PC-9 (cell line): ENCODE data around the gene HNRNPU. TPM values are rescaled to one million over a fixed set of nuclear protein-coding genes. Genes with fewer than 3 reads are reported as not detected.

Experiments used
- BruUV-seq: library from RNA; stranded (reverse); fragments of 400-500 nt; replicated peaks from 2 replicates; lab custom pipeline; 2021; lab: Mats Ljungman, UMichigan
- CTCF ChIA-PET: fragments of 300-600 bp; sonication (Branson Sonifier 250); formaldehyde crosslinking; loops from one replicate; lab custom pipeline; 2022; ENCODE audit warnings: antibody characterized with exemption; lab: Charles Lee
- POLR2A ChIA-PET: fragments of 300-600 bp; sonication (Branson Sonifier 250); formaldehyde crosslinking; loops from one replicate; lab custom pipeline; 2022; ENCODE audit warnings: antibody characterized with exemption; ENCODE audit not compliant: unreplicated experiment; lab: Charles Lee
- DNase-seq, 2 experiments: peaks; one replicate each; pipeline versions ENCODE4 v3.0.0 to v3.0.0-alpha.2; 2015 to 2022; ENCODE audit warnings: mixed read lengths in 1 of 2
- H2AFZ ChIP-seq: fragments of 200-600 bp; sonication (generic); 2 replicates; pipeline ENCODE4 v1.8.1; 2017; ENCODE audit warnings: antibody characterized with exemption
- H3F3A ChIP-seq: fragments of 200-600 bp; sonication (generic); 2 replicates; pipeline ENCODE4 v1.8.1; 2017; ENCODE audit warnings: antibody characterized with exemption, mild to moderate bottlenecking, low read depth; ENCODE audit not compliant: insufficient read depth
- H3K27ac ChIP-seq: fragments of 200-600 bp; sonication (generic); 2 replicates; pipeline ENCODE4 v1.6.1; 2016; ENCODE audit warnings: mixed run types
- H3K27me3 ChIP-seq: fragments of 200-600 bp; sonication (generic); 2 replicates; pipeline ENCODE4 v1.6.1; 2016; ENCODE audit warnings: low read depth, mixed run types; ENCODE audit not compliant: insufficient read depth
- H3K36me3 ChIP-seq: fragments of 200-600 bp; sonication (generic); 2 replicates; pipeline ENCODE4 v1.6.1; 2016; ENCODE audit warnings: low read depth, mixed run types
- H3K4me1 ChIP-seq: fragments of 200-600 bp; sonication (generic); replicated peaks from 2 replicates; pipeline ENCODE4 v1.6.1; 2016; ENCODE audit warnings: mixed run types; ENCODE audit not compliant: insufficient read depth
- H3K4me2 ChIP-seq: fragments of 200-600 bp; sonication (generic); 2 replicates; pipeline ENCODE4 v1.6.1; 2017; ENCODE audit warnings: mixed run types
- H3K4me3 ChIP-seq: fragments of 200-600 bp; sonication (generic); 2 replicates; pipeline ENCODE4 v1.6.1; 2016; ENCODE audit warnings: mixed run types
- H3K79me2 ChIP-seq: fragments of 200-600 bp; sonication (generic); 2 replicates; pipeline ENCODE4 v1.6.1; 2017; ENCODE audit warnings: low read depth, mixed run types
- H3K9me2 ChIP-seq: fragments of 200-600 bp; sonication (generic); 2 replicates; pipeline ENCODE4 v1.8.1; 2017; ENCODE audit warnings: mild to moderate bottlenecking; ENCODE audit not compliant: insufficient read depth
- H3K9me3 ChIP-seq: fragments of 200-600 bp; sonication (generic); 2 replicates; pipeline ENCODE4 v1.8.1; 2016; ENCODE audit warnings: low read depth; ENCODE audit not compliant: insufficient read depth
- H4K20me1 ChIP-seq: fragments of 200-600 bp; sonication (generic); 2 replicates; pipeline ENCODE4 v1.8.1; 2017; ENCODE audit not compliant: insufficient read depth
- EZH2 ChIP-seq: fragments of 200-600 bp; sonication (generic); IDR thresholded peaks from 2 replicates; pipeline ENCODE4 v1.8.0; 2017; ENCODE audit warnings: antibody characterized with exemption, low read depth
- intact Hi-C: fragments of 100-400 bp; cut with micrococcal nuclease; formaldehyde crosslinking; loops from one replicate; pipeline ENCODE4 v1.10.0; 2022; ENCODE audit not compliant: unreplicated experiment
- total RNA-seq: library from RNA; stranded (reverse); gene quantifications from 2 replicates; pipeline ENCODE4 v1.2.3, GENCODE V29; 2021
- TF ChIP-seq, protein P1 (sequence below): fragments of 200-600 bp; sonication (generic); conservative IDR thresholded peaks from 2 replicates; pipeline ENCODE4 v1.6.1; 2017; ENCODE audit warnings: mixed run types, antibody characterized with exemption, mild to moderate bottlenecking, moderate library complexity

Gene HNRNPU
- total RNA-seq, 1 experiment from 2014 or later: 376 TPM

- TF ChIP-seq, protein P1, sequence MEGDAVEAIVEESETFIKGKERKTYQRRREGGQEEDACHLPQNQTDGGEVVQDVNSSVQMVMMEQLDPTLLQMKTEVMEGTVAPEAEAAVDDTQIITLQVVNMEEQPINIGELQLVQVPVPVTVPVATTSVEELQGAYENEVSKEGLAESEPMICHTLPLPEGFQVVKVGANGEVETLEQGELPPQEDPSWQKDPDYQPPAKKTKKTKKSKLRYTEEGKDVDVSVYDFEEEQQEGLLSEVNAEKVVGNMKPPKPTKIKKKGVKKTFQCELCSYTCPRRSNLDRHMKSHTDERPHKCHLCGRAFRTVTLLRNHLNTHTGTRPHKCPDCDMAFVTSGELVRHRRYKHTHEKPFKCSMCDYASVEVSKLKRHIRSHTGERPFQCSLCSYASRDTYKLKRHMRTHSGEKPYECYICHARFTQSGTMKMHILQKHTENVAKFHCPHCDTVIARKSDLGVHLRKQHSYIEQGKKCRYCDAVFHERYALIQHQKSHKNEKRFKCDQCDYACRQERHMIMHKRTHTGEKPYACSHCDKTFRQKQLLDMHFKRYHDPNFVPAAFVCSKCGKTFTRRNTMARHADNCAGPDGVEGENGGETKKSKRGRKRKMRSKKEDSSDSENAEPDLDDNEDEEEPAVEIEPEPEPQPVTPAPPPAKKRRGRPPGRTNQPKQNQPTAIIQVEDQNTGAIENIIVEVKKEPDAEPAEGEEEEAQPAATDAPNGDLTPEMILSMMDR: no peak
- TF ChIP-seq EZH2: no peak
- POLR2A ChIA-PET: interaction anchor here (0.6 to 0.8 kb wide), 2 partner anchors 27 to 820 kb away, joined by 5 to 6 read pairs; partner anchors contain the start of gene HNRNPU
- BruUV-seq: no TSS peak
- no peak for DNase-seq
- H2AFZ ChIP-seq: no peak overlapping the region
- peak overlapping the region; percentile 98; the same call in 1 of the 2 replicates for H3K27ac ChIP-seq
- no peaks in the 10 kb centered on the region for H3K9me3 ChIP-seq
- H4K20me1 ChIP-seq: peaks cover 10% of the 10 kb centered on the region; the same call in 1 of the 2 replicates
- H3K27me3 ChIP-seq: no peaks in the 10 kb centered on the region
- intact Hi-C loops: loop anchor here (5.0 to 10.0 kb wide), 3 partner anchors 183 to 533 kb away; partner anchors contain the start of genes ADSS2 and DESI2
- H3K36me3 ChIP-seq: peaks cover 36% of the 10 kb centered on the region
- CTCF ChIA-PET: interaction anchor here (0.5 to 2.3 kb wide), 3 partner anchors 205 to 674 kb away, joined by 3 to 8 read pairs (median 4); no protein-coding TSS in a partner anchor
- H3K4me2 ChIP-seq: peak overlapping the region; percentile 87
- peak overlapping the region; percentile 79; the same call in 1 of the 2 replicates for H3K4me3 ChIP-seq
- H3K4me1 ChIP-seq: peaks cover 22% of the 10 kb centered on the region
- peaks cover 61% of the 10 kb centered on the region for H3K79me2 ChIP-seq
- H3K9me2 ChIP-seq: no peaks in the 10 kb centered on the region
- peaks cover 73% of the 10 kb centered on the region for H3F3A ChIP-seq
Observed at GRCh38 chr1:244837597-244838258, 26.6 kb downstream of the HNRNPU start.

DNA sequence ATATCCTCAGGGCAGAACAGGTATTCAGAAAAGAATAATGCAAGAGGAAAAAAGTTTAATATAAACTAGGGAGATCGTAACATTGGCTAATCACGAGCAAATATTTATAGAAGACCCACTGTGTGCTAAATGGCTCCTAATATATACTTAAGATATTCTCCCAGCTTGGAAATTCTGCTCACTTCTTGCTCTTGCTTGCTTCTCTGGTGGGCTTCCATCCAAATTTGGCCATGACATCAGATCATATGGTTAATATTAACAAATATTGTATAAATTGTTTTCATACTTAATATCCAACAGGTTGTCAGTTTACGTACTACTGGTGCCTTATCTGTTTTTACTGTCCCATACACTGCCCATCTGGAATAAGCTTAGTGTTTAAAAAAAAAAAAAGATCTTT lies 27.8 kb downstream of the HNRNPU start:
- peaks cover 22% of the 10 kb centered on the region for H3K4me1 ChIP-seq
- peaks cover 7% of the 10 kb centered on the region; the same call in 1 of the 2 replicates for H4K20me1 ChIP-seq
- peaks cover 67% of the 10 kb centered on the region for H3F3A ChIP-seq
- H3K4me3 ChIP-seq: peak overlapping the region; percentile 79
- POLR2A ChIA-PET: interaction anchor here (0.6 kb wide), 2 partner anchors 8 to 153 kb away, joined by 10 to 11 read pairs; no protein-coding TSS in a partner anchor
- H3K36me3 ChIP-seq: peaks cover 27% of the 10 kb centered on the region
- no peak for DNase-seq
- no peaks in the 10 kb centered on the region for H3K9me2 ChIP-seq
- H3K4me2 ChIP-seq: peak overlapping the region; percentile 87
- H3K9me3 ChIP-seq: no peaks in the 10 kb centered on the region
- no TSS peak for BruUV-seq
- H3K27ac ChIP-seq: peak overlapping the region; percentile 98
- H3K79me2 ChIP-seq: peaks cover 52% of the 10 kb centered on the region
- TF ChIP-seq EZH2: no peak
- TF ChIP-seq, protein P1: no peak
- H3K27me3 ChIP-seq: no peaks in the 10 kb centered on the region
- CTCF ChIA-PET: interaction anchor here (2.3 kb wide), 1 partner anchor 206 kb away, joined by 8 read pairs; no protein-coding TSS in a partner anchor
- intact Hi-C loops: loop anchor here (5.0 to 10.0 kb wide), 3 partner anchors 182 to 532 kb away; partner anchors contain the start of genes ADSS2 and DESI2
- no peak overlapping the region; the same call in 1 of the 2 replicates for H2AFZ ChIP-seq

DNA sequence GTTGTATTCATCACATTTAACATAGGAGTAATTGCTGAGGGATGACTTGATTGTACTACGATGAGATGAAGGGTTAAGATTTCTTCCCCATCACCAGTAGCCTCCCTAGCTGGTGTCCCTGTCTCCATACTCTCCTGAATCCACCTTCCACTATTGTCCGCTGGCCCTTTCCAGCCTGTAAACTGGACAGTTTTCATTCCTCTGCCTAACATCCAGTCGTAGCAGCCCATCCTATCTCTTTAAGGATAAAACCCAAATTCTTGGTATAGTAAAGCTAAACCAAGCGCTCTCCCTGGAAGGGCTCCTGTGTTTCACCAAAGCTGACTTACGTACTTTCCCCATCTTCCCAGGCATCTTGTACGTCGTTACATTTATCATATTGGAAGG lies 28.2 kb downstream of the HNRNPU start:
- Histone ChIP-seq H3F3A (peaks cover 65% of the 10 kb centered on the region), H3K4me3 (peak overlapping the region; percentile 79), H3K79me2 (peaks cover 52% of the 10 kb centered on the region), H3K27ac (peak overlapping the region; percentile 98), H3K9me2 (no peaks in the 10 kb centered on the region), H3K9me3 (no peaks in the 10 kb centered on the region), H3K4me2 (peak overlapping the region; percentile 87), H3K4me1 (peaks cover 22% of the 10 kb centered on the region), H3K27me3 (no peaks in the 10 kb centered on the region), H4K20me1 (0 out of 2 replicates have a peak, but pooled peaks cover 4% of the 10 kb centered on the region), H2AFZ (peak overlapping the region; percentile 76), H3K36me3 (peaks cover 23% of the 10 kb centered on the region)
- intact Hi-C loops: loop anchor here (5.0 to 10.0 kb wide), 3 partner anchors 181 to 531 kb away; partner anchors contain the start of genes ADSS2 and DESI2
- no peak for DNase-seq
- CTCF ChIA-PET: interaction anchor here (1.2 to 2.3 kb wide), 2 partner anchors 34 to 206 kb away, joined by 5 to 8 read pairs; no protein-coding TSS in a partner anchor
- TSS peak; percentile 71 for BruUV-seq
- TF ChIP-seq, protein P1: no peak
- TF ChIP-seq EZH2: no peak
- POLR2A ChIA-PET: interaction anchor here (0.6 kb wide), 3 partner anchors 9 to 990 kb away, joined by 3 to 11 read pairs (median 10); no protein-coding TSS in a partner anchor
